ENCODE results near the gene SMS.

- no peak for TF ChIP-seq NFIC (IDR thresholded peaks at IDR 0.05)
- TF ChIP-seq EGR1 (IDR thresholded peaks at IDR 0.05) = no peak
- TF ChIP-seq MAX (IDR thresholded peaks at IDR 0.05) = no peak
- no peak for TF ChIP-seq YY1 (IDR thresholded peaks at IDR 0.05; ENCODE audit: low read depth)
- TF ChIP-seq CREB1 (IDR thresholded peaks at IDR 0.05; ENCODE audit: low read depth) = no peak
- no peak for TF ChIP-seq ZBTB7A (IDR thresholded peaks at IDR 0.05; ENCODE audit: low read depth)
- TF ChIP-seq CEBPB (IDR thresholded peaks at IDR 0.05) = no peak
- TF ChIP-seq RAD21 (IDR thresholded peaks at IDR 0.05; ENCODE audit: low read depth) = no peak
Observed at GRCh38 chrX:21970326-21970725, 29.8 kb downstream of the SMS start.

All from Ishikawa (cell line).